ENCODE data around the gene ASB16. TPM values are rescaled to one million over a fixed set of nuclear protein-coding genes. Genes with fewer than 3 reads are reported as not detected.

ASB16 gene
- total and polyA plus RNA-seq, 9 of the 15 experiments (the other 6 are each of a cell fraction or from before 2014, with no cell fraction given): 0.03 to 0.07 TPM; not detected in 7

DNA sequence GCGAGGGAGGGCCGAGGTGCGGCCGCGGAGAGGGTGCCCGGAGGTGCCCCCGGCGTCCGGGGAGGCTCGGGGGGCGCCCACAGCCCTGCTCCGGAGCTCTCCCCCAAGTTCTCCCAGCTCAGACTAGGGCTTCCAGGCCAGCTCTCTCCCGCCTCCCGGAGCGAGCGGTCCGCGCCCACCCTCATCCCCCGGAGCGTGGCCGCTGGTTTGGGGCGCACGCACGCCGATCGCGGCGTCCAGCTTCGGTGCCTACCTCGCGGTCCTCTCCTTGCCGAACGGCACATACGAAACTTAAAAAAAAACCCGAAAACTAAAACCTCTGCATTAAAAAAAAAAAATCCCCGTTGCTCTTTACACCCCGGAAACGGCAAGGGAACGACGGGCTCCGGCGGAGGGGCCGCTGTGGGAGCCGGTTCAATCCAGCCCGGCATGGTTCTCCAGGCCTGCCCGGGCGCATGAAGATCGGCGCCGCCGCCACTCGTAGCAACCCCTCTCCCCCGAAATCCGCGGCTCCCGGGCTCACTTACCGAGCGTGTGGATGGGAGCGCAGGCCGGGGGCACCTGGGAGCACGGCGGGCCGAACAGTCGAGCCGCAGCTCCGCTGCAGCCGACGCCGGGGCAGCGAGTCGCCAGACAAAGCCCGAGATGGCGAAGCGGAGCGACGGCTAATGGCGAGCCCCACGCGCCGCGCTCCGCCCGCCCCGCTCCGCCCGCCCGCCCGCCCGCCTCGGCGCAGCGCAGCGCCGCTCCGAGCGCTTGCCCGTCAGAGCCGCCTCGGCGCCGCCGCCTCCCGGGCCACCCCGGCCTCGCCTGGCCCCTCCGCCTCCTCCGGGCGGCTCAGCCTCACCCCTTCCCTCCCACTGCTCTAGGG, 49.9 kb downstream of the ASB16 start (continued):
- TF ChIP-seq, protein P1, sequence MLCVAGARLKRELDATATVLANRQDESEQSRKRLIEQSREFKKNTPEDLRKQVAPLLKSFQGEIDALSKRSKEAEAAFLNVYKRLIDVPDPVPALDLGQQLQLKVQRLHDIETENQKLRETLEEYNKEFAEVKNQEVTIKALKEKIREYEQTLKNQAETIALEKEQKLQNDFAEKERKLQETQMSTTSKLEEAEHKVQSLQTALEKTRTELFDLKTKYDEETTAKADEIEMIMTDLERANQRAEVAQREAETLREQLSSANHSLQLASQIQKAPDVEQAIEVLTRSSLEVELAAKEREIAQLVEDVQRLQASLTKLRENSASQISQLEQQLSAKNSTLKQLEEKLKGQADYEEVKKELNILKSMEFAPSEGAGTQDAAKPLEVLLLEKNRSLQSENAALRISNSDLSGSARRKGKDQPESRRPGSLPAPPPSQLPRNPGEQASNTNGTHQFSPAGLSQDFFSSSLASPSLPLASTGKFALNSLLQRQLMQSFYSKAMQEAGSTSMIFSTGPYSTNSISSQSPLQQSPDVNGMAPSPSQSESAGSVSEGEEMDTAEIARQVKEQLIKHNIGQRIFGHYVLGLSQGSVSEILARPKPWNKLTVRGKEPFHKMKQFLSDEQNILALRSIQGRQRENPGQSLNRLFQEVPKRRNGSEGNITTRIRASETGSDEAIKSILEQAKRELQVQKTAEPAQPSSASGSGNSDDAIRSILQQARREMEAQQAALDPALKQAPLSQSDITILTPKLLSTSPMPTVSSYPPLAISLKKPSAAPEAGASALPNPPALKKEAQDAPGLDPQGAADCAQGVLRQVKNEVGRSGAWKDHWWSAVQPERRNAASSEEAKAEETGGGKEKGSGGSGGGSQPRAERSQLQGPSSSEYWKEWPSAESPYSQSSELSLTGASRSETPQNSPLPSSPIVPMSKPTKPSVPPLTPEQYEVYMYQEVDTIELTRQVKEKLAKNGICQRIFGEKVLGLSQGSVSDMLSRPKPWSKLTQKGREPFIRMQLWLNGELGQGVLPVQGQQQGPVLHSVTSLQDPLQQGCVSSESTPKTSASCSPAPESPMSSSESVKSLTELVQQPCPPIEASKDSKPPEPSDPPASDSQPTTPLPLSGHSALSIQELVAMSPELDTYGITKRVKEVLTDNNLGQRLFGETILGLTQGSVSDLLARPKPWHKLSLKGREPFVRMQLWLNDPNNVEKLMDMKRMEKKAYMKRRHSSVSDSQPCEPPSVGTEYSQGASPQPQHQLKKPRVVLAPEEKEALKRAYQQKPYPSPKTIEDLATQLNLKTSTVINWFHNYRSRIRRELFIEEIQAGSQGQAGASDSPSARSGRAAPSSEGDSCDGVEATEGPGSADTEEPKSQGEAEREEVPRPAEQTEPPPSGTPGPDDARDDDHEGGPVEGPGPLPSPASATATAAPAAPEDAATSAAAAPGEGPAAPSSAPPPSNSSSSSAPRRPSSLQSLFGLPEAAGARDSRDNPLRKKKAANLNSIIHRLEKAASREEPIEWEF (CRISPR knock-in tag; IDR thresholded peaks at IDR 0.05): no peak
- TF ChIP-seq HEY1 (CRISPR knock-in tag; IDR thresholded peaks at IDR 0.05; ENCODE audit: borderline replicate concordance) (no peak), GTF2E2 (tag; IDR thresholded peaks at IDR 0.05) (no peak), RBBP5 (IDR thresholded peaks at IDR 0.05; ENCODE audit: borderline replicate concordance, insufficient read depth, low read length, poor library complexity, severe bottlenecking) (peak; percentile 17), USF2 (CRISPR knock-in tag; IDR thresholded peaks at IDR 0.05) (no peak), SRSF7 (optimal IDR thresholded peaks at IDR 0.05; ENCODE audit: low read depth, low read length) (no peak), FOXJ3 (CRISPR knock-in tag; IDR thresholded peaks at IDR 0.05) (no peak), GABPA (tag; conservative IDR thresholded peaks at IDR 0.05; ENCODE audit: low read depth) (no peak), SPI1 (IDR thresholded peaks at IDR 0.05; ENCODE audit: borderline replicate concordance, low read depth, low read length) (no peak), ZNF41 (CRISPR knock-in tag; conservative IDR thresholded peaks at IDR 0.05) (no peak), ZBED1 (IDR thresholded peaks at IDR 0.05) (no peak), HNRNPLL (IDR thresholded peaks at IDR 0.05; ENCODE audit: low read depth, low read length, poor library complexity, severe bottlenecking) (no peak), ZNF121 (CRISPR knock-in tag; conservative IDR thresholded peaks at IDR 0.05) (no peak), RAD51 (IDR thresholded peaks at IDR 0.05; ENCODE audit: borderline replicate concordance, low read depth) (no peak), ATF1 (CRISPR knock-in tag; IDR thresholded peaks at IDR 0.05) (no peak), ATF1 (tag; IDR thresholded peaks at IDR 0.05) (no peak)
- TF ChIP-seq, protein P2, sequence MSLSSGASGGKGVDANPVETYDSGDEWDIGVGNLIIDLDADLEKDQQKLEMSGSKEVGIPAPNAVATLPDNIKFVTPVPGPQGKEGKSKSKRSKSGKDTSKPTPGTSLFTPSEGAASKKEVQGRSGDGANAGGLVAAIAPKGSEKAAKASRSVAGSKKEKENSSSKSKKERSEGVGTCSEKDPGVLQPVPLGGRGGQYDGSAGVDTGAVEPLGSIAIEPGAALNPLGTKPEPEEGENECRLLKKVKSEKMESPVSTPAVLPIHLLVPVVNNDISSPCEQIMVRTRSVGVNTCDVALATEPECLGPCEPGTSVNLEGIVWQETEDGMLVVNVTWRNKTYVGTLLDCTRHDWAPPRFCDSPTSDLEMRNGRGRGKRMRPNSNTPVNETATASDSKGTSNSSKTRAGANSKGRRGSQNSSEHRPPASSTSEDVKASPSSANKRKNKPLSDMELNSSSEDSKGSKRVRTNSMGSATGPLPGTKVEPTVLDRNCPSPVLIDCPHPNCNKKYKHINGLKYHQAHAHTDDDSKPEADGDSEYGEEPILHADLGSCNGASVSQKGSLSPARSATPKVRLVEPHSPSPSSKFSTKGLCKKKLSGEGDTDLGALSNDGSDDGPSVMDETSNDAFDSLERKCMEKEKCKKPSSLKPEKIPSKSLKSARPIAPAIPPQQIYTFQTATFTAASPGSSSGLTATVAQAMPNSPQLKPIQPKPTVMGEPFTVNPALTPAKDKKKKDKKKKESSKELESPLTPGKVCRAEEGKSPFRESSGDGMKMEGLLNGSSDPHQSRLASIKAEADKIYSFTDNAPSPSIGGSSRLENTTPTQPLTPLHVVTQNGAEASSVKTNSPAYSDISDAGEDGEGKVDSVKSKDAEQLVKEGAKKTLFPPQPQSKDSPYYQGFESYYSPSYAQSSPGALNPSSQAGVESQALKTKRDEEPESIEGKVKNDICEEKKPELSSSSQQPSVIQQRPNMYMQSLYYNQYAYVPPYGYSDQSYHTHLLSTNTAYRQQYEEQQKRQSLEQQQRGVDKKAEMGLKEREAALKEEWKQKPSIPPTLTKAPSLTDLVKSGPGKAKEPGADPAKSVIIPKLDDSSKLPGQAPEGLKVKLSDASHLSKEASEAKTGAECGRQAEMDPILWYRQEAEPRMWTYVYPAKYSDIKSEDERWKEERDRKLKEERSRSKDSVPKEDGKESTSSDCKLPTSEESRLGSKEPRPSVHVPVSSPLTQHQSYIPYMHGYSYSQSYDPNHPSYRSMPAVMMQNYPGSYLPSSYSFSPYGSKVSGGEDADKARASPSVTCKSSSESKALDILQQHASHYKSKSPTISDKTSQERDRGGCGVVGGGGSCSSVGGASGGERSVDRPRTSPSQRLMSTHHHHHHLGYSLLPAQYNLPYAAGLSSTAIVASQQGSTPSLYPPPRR (CRISPR knock-in tag; IDR thresholded peaks at IDR 0.05; ENCODE audit: borderline replicate concordance): no peak
